ENCODE measurements around the gene DDX1. TPM values are rescaled to one million over a fixed set of nuclear protein-coding genes. Genes with fewer than 3 reads are reported as not detected.
A peak's percentile ranks its signal among the peaks of the same experiment; 100 is the strongest.

Gene DDX1
- total RNA-seq, 1 experiment from 2014 or later, result 26.9 TPM

GRCh38 chr2:15628899-15629855, 37.5 kb downstream of the DDX1 start:
- no peak for DNase-seq (ENCODE audit: low spot score)

GRCh38 chr2:15630121-15630977, 38.7 kb downstream of the DDX1 start:
- DNase-seq (ENCODE audit: low spot score), result no peak

GRCh38 chr2:15630978-15631719, 39.5 kb downstream of the DDX1 start:
- no peak for DNase-seq (ENCODE audit: low spot score)

- no peak for DNase-seq (ENCODE audit: low spot score)
Measured at GRCh38 chr2:15631883-15632282, 40.2 kb downstream of the DDX1 start.

GRCh38 chr2:15633043-15633970, 41.6 kb downstream of the DDX1 start:
- DNase-seq (ENCODE audit: low spot score), result no peak

GRCh38 chr2:15633971-15634346, 42.3 kb downstream of the DDX1 start:
- no peak for DNase-seq (ENCODE audit: low spot score)

GRCh38 chr2:15634846-15635490, 43.3 kb downstream of the DDX1 start:
- no peak for DNase-seq (ENCODE audit: low spot score)

- DNase-seq (ENCODE audit: low spot score), result peak; percentile 76
Measured at GRCh38 chr2:15636972-15637785, 45.5 kb downstream of the DDX1 start.

- no peak for DNase-seq (ENCODE audit: low spot score)
Measured at GRCh38 chr2:15638720-15639119, 47.1 kb downstream of the DDX1 start.

- no peak for DNase-seq (ENCODE audit: low spot score)
Measured at GRCh38 chr2:15639323-15640251, 47.9 kb downstream of the DDX1 start.

GRCh38 chr2:15640261-15640711, 48.6 kb downstream of the DDX1 start:
- peak; percentile 3 for DNase-seq (ENCODE audit: low spot score)

GRCh38 chr2:15640784-15641183, 49.1 kb downstream of the DDX1 start:
- no peak for DNase-seq (ENCODE audit: low spot score)

GRCh38 chr2:15641530-15641982, 49.9 kb downstream of the DDX1 start:
- DNase-seq (ENCODE audit: low spot score), result no peak

GRCh38 chr2:15642011-15642814, 50.5 kb downstream of the DDX1 start:
- DNase-seq (ENCODE audit: low spot score), result no peak

GRCh38 chr2:15642815-15643500, 51.3 kb downstream of the DDX1 start:
- no peak for DNase-seq (ENCODE audit: low spot score)

GRCh38 chr2:15643791-15644585, 52.3 kb downstream of the DDX1 start:
- DNase-seq (ENCODE audit: low spot score), result no peak

All from HT-29 (cell line).